Activated effector memory CD4-positive, alpha-beta T cell treated with Interleukin-2 at 50 U/mL for 16 hours (primary cell): ENCODE measurements around the gene CLEC1A.

ENCODE experiments used
- DNase-seq: peaks from one replicate; pipeline ENCODE4 v3.0.0-alpha.2; 2020

The CLEC1A gene

GRCh38 chr12:10101042-10101579 lies 2.3 kb upstream of the CLEC1A start:
- DNase-seq, result no peak

GRCh38 chr12:10097521-10097920 lies 1.3 kb downstream of the CLEC1A start:
- DNase-seq, result no peak

DNA sequence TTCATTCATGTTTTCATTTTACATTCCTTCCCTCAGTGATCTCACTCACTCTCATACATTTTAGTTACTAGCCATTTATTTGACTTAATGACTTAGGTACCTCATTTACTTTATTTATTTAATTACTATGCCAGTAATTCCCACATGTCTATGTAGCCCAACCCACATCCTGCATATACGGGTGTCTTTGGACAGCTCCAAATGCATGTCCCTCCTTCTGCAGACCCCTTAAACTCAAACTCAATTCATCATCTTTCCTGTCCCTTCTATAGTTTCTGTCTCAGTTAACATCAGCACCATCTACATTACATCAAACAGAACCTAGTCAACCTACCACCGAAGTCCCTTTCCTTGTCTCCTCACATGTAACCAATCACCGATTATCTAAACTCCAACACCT lies 2.8 kb downstream of the CLEC1A start:
- no peak for DNase-seq

- no peak for DNase-seq
Observed at GRCh38 chr12:10094646-10095395, 4.0 kb downstream of the CLEC1A start.

- no peak for DNase-seq
Observed at GRCh38 chr12:10088955-10089900, 9.6 kb downstream of the CLEC1A start.

- no peak for DNase-seq
Observed at GRCh38 chr12:10088031-10088430, 10.8 kb downstream of the CLEC1A start.

GRCh38 chr12:10086387-10086786 lies 12.4 kb downstream of the CLEC1A start:
- DNase-seq, result no peak

- DNase-seq, result no peak
Observed at GRCh38 chr12:10084733-10085132, 14.1 kb downstream of the CLEC1A start.

GRCh38 chr12:10082117-10082874 lies 16.5 kb downstream of the CLEC1A start:
- no peak for DNase-seq

DNA sequence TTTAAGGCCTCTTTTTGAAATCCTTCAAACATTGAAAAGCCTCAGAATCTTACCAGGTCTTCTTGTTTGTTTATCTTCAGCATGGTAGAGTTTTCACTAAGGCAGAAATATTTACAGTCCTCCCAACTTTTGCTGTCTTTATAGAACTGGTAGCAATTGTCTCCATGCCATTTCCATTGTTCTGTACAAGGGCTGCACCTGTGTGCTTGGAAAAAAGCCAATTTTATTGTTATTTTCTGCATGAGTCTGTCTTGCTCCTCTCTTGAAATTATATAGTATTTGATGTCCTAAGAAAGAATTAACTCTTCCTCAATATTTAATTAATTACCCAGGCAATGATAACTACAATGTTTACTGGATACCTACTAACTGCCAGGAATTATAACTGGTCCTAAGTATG lies 23.3 kb downstream of the CLEC1A start:
- no peak for DNase-seq

DNA sequence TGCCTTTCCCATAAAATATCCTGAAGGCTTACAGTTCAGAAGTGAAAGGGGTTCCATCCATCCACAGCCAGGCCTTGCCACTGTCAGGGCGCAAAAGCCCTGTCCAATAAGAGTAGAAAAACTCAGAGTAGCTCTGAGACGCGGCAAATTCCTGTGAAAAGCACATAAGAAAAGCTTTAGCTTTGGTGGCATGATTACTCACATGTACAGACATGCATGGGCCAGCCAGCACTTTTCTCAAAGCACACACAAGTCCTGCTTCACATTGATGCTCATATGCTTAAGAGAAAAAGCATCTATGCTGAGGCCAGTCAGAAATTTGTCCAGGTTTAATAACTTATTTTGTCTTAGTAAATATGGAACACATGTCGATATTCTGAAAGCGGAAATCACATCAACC lies 25.5 kb downstream of the CLEC1A start:
- DNase-seq, result no peak

DNA sequence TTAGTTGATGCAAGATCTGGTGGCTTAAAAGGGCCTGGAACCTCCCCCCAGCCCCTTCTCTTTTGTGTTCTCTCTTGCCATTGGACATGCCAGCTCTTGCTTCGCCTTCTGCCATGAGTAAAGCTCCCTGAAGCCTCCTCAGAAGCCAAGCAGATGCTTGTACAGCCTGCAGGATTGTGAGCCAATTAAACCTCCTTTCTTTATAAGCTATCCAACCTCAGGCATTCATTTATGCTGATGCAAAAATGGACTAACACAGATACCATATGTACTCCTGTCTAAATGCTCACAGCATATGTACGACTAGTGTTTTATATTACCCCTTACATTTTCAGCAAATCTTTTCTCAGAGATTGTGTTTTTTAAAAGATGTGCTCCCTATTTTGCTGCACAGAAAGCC lies 26.7 kb downstream of the CLEC1A start:
- no peak for DNase-seq

DNA sequence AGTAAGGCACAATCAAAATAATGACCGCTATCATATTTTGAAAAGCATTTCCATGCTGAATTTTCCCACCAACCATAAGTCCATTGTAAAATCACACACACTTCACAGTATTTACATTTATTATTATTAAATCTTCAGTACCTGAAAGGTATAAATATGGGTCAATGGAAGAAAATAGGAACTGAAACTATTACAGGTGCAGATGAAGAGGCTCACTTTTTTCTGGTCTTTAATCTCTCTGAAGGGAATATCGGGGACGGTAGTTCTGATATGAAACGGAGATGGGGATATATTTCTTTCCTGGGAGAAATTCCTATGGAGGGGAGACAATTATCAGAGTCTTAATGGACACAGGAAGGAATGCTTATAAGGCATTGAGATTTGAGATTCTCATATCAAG lies 28.4 kb downstream of the CLEC1A start:
- DNase-seq, result no peak

DNA sequence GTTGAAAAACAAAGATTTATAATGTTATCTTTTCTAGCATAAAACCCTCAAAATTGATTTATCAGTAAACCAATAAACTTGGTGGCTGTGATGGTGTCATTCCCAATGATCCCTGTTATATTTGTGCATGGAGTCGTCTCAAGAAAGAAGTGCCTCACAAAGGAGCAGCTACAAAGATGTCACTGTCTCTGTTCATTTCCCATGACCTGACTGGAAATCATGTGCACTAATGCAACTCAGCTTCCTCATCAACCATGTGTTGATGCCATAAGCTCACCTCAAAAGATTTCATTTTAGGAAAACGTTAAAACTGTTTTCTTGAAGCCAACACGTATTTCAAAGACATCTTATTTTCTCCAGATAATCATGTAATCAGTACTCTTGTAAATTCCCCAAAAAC lies 28.8 kb downstream of the CLEC1A start:
- no peak for DNase-seq

- DNase-seq, result no peak
Observed at GRCh38 chr12:10069099-10069498, 29.7 kb downstream of the CLEC1A start.

DNA sequence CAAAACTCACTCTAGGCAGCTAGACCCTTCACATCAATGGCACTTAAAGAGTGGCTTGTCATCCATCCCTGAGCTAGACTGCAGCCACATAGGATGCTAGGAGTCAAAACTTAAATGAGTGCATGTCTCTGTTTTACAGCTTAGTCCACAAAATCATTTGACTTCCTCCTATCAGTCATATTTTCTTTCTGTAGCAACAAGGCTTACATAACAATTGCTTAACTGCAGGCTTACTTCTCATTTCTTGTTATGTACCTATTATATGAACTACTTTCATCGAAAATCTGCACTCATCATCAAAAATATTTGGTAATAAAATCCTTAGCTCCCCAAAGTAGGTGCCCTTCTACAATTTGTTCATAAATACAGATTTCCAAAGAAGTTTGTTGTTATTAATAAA lies 30.1 kb downstream of the CLEC1A start:
- no peak for DNase-seq

GRCh38 chr12:10067942-10068341 lies 30.8 kb downstream of the CLEC1A start:
- DNase-seq, result no peak

DNA sequence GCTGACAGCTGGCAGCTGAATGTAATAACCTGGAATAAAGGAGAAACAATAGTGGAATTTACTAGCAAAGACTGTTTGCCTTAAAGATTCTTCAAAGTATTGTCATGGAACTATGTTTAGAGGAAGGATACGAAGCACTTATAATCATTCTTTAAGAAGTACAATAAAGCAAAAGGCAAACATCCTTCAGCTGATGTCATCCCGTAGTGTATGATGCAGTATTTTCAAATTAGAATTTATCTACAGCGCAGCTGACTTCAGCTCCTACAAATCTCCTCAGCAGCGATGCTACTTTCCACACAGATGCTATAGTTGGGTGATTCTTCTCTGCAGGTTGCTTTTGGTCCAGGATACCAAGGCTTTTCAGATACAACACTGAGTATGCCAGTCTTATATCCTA lies 31.5 kb downstream of the CLEC1A start:
- DNase-seq, result no peak

GRCh38 chr12:10065241-10065640 lies 33.5 kb downstream of the CLEC1A start:
- DNase-seq, result no peak

DNA sequence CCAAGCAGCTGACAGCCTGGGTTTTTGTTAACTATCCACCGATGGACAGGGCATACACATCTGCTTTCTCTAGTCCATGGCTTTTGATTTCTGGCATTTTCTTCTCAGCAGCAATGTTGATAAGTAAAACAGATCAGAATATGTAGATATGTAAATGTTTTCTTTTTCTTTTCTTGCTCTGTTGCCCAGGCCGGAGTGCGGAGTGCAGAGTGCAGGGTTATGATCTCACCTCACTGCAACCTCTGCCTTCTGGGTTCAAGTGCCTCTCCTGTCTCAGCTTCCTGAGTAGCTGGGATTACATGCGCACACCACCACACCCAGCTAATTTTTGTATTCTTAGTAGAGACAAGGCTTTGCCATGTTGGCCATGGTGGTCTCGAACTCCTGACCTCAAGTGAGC lies 40.4 kb downstream of the CLEC1A start:
- no peak for DNase-seq

- no peak for DNase-seq
Observed at GRCh38 chr12:10052193-10052913, 46.4 kb downstream of the CLEC1A start.

- no peak for DNase-seq
Observed at GRCh38 chr12:10048526-10048925, 50.3 kb downstream of the CLEC1A start.
